HCT116 (cell line): ENCODE data around the gene MAPK8IP3. TPM values are rescaled to one million over a fixed set of nuclear protein-coding genes. Genes with fewer than 3 reads are reported as not detected.

Source experiments
- ATAC-seq: fragments of 200-7000 bp; cut with Tn5 transposase; 2 replicates; pipeline ENCODE4 v1.9.1; 2020; ENCODE audit warnings: mild to moderate bottlenecking, moderate library complexity
- BruUV-seq: library from RNA; stranded (reverse); fragments of 400-500 nt; replicated peaks from 2 replicates; lab custom pipeline; 2021; lab: Mats Ljungman, UMichigan
- CTCF ChIA-PET: fragments of 300-600 bp; sonication (Branson Sonifier 250); formaldehyde crosslinking; loops from one replicate; lab custom pipeline; 2021; ENCODE audit warnings: antibody characterized with exemption; lab: Charles Lee
- POLR2A ChIA-PET: fragments of 300-600, 350-600 bp; sonication (Branson Sonifier 250); formaldehyde crosslinking; loops from one replicate; lab custom pipeline; 2021; ENCODE audit warnings: antibody characterized with exemption; lab: Charles Lee
- RAD21 ChIA-PET, 2 experiments: fragments of 300-600 bp; sonication (Branson Sonifier 250); formaldehyde crosslinking; loops; one replicate each; lab custom pipeline; 2023; ENCODE audit warnings: low total read pairs in 2 of 2; ENCODE audit not compliant: uncharacterized antibody in 2 of 2, unreplicated experiment in 2 of 2, low non-redundant PET in 1 of 2; lab: Charles Lee
- DNase-seq: peaks from one replicate; pipeline ENCODE4 v3.0.0-alpha.2; 2010; ENCODE audit warnings: low read depth, low spot score
- H2AFZ ChIP-seq: fragments of 200-600 bp; shearing (Covaris generic), sonication (generic); 2 replicates; pipeline ENCODE4 v1.6.1; 2017; ENCODE audit warnings: low read depth, mixed run types, mixed read lengths, antibody characterized with exemption, low read length; ENCODE audit not compliant: poor library complexity, severe bottlenecking
- H3K27ac ChIP-seq: 2 replicates; pipeline ENCODE4 v1.5.1; 2012; ENCODE audit warnings: low read depth, low read length
- H3K27me3 ChIP-seq: fragments of 200-600 bp; sonication (generic); 2 replicates; pipeline ENCODE4 v1.6.1; 2016; ENCODE audit warnings: mixed run types, low read length, mixed read lengths; ENCODE audit not compliant: insufficient read depth
- H3K36me3 ChIP-seq, 2 experiments: fragments of 200-500 bp in 1 of 2; fragments of 200-600 bp in 1 of 2; sonication (Bioruptor generic) in 1 of 2; sonication (generic) in 1 of 2; 2 replicates each; pipeline versions ENCODE4 v1.5.1 to v1.6.1; 2014 to 2016; ENCODE audit warnings: low read length in 2 of 2, inconsistent platforms in 1 of 2, mixed read lengths in 1 of 2, mixed run types in 1 of 2; ENCODE audit not compliant: insufficient read depth in 2 of 2, control insufficient read depth in 1 of 2
- H3K4me1 ChIP-seq, 2 experiments: fragments of 200-600 bp in 1 of 2; sonication (generic) in 1 of 2; 2 replicates each; pipeline versions ENCODE4 v1.5.1 to v1.6.1; 2012 to 2017; ENCODE audit warnings: low read length in 2 of 2, inconsistent platforms in 1 of 2, mild to moderate bottlenecking in 1 of 2, mixed read lengths in 1 of 2, mixed run types in 1 of 2, moderate library complexity in 1 of 2; ENCODE audit not compliant: insufficient read depth in 2 of 2, control insufficient read depth in 1 of 2
- H3K4me2 ChIP-seq: fragments of 200-600 bp; sonication (generic); 2 replicates; pipeline ENCODE4 v1.6.1; 2017; ENCODE audit warnings: mixed run types, low read length, mixed read lengths
- H3K4me3 ChIP-seq, 2 experiments: fragments of 200-600 bp in 1 of 2; sonication (generic) in 1 of 2; replicated peaks in 1 of 2; 2 replicates each; pipeline ENCODE4 v1.5.1; 2011 to 2016; ENCODE audit warnings: low read length in 2 of 2, control low read depth in 1 of 2, low read depth in 1 of 2, mild to moderate bottlenecking in 1 of 2, mixed read lengths in 1 of 2, mixed run types in 1 of 2
- H3K79me2 ChIP-seq: fragments of 200-600 bp; sonication (generic); 2 replicates; pipeline ENCODE4 v1.6.1; 2017; ENCODE audit warnings: mild to moderate bottlenecking, mixed run types, low read length, moderate library complexity, mixed read lengths; ENCODE audit not compliant: insufficient read depth
- H3K9ac ChIP-seq: fragments of 200-600 bp; sonication (generic); 2 replicates; pipeline ENCODE4 v1.6.1; 2016; ENCODE audit warnings: low read length, mixed read lengths
- H3K9me2 ChIP-seq: fragments of 200-600 bp; sonication (generic), shearing (Covaris generic); 2 replicates; pipeline ENCODE4 v1.6.1; 2017; ENCODE audit warnings: mixed run types, mild to moderate bottlenecking, moderate library complexity; ENCODE audit not compliant: insufficient read depth
- H3K9me3 ChIP-seq, 2 experiments: fragments of 200-500 bp in 1 of 2; fragments of 200-600 bp in 1 of 2; sonication (Bioruptor generic) in 1 of 2; sonication (generic) in 1 of 2; 2 replicates each; pipeline ENCODE4 v1.6.1; 2014 to 2017; ENCODE audit warnings: low read length in 2 of 2, mixed read lengths in 2 of 2, inconsistent platforms in 1 of 2, low read depth in 1 of 2, mild to moderate bottlenecking in 1 of 2, mixed run types in 1 of 2, moderate library complexity in 1 of 2; ENCODE audit not compliant: control insufficient read depth in 1 of 2, insufficient read depth in 1 of 2
- H4K20me1 ChIP-seq: fragments of 200-600 bp; sonication (generic), shearing (Covaris generic); 2 replicates; pipeline ENCODE4 v1.6.1; 2017; ENCODE audit warnings: mixed run types, mild to moderate bottlenecking, moderate library complexity; ENCODE audit not compliant: insufficient read depth
- ATF3 ChIP-seq: IDR thresholded peaks from 2 replicates; pipeline ENCODE4 v1.6.1; 2012
- CBX3 ChIP-seq: IDR thresholded peaks from 2 replicates; pipeline ENCODE4 v1.6.1; 2012; ENCODE audit warnings: low read depth
- CTCF ChIP-seq, 3 experiments: fragments of 200-600 bp in 1 of 3; sonication (generic) in 1 of 3; IDR thresholded peaks in 2 of 3; conservative IDR thresholded peaks in 1 of 3; 2 replicates each; pipeline ENCODE4 v1.5.1; 2012 to 2017; ENCODE audit warnings: low read depth in 2 of 3, low read length in 2 of 3, antibody characterized with exemption in 1 of 3, borderline replicate concordance in 1 of 3, control low read depth in 1 of 3, mild to moderate bottlenecking in 1 of 3, mixed read lengths in 1 of 3, mixed run types in 1 of 3, moderate library complexity in 1 of 3; ENCODE audit not compliant: insufficient read depth in 1 of 3
- EGR1 ChIP-seq: IDR thresholded peaks from 2 replicates; pipeline ENCODE4 v1.6.1; 2012; ENCODE audit warnings: low read depth
- EZH2 ChIP-seq: fragments of 200-600 bp; sonication (generic); IDR thresholded peaks from 2 replicates; pipeline ENCODE4 v1.6.1; 2017; ENCODE audit warnings: antibody characterized with exemption, mixed run types
- FOSL1 ChIP-seq: IDR thresholded peaks from 2 replicates; pipeline ENCODE4 v1.6.1; 2012; ENCODE audit warnings: low read depth
- POLR2A ChIP-seq: IDR thresholded peaks from 2 replicates; pipeline ENCODE4 v1.7.0; 2011; ENCODE audit warnings: borderline replicate concordance; ENCODE audit not compliant: insufficient read depth, insufficient read length; ENCODE audit errors: extremely low read depth
- RAD21 ChIP-seq: IDR thresholded peaks from 2 replicates; pipeline ENCODE4 v1.6.1; 2012; ENCODE audit warnings: low read depth, mild to moderate bottlenecking
- SIN3A ChIP-seq: IDR thresholded peaks from 2 replicates; pipeline ENCODE4 v1.6.1; 2012; ENCODE audit warnings: low read depth
- YY1 ChIP-seq: IDR thresholded peaks from 2 replicates; pipeline ENCODE4 v1.6.1; 2011; ENCODE audit warnings: low read length, low read depth, moderate library complexity, mild to moderate bottlenecking; ENCODE audit not compliant: insufficient replicate concordance; ENCODE audit errors: extremely low read depth
- ZNF274 ChIP-seq: fragments of 200-500 bp; sonication (Bioruptor generic); IDR thresholded peaks from 2 replicates; pipeline ENCODE4 v1.6.1; 2014; ENCODE audit warnings: mild to moderate bottlenecking, low read depth, low read length, inconsistent platforms
- intact Hi-C: fragments of 100-400 bp; cut with micrococcal nuclease; formaldehyde crosslinking; loops from 2 replicates; pipeline ENCODE4 v1.10.0; 2022
- total RNA-seq: library from RNA; stranded (reverse); gene quantifications from one replicate; pipeline ENCODE4 v1.2.1, GENCODE V29; 2021; ENCODE audit not compliant: unreplicated experiment

MAPK8IP3 gene
- total RNA-seq, 1 experiment from 2014 or later = 75.3 TPM

DNA sequence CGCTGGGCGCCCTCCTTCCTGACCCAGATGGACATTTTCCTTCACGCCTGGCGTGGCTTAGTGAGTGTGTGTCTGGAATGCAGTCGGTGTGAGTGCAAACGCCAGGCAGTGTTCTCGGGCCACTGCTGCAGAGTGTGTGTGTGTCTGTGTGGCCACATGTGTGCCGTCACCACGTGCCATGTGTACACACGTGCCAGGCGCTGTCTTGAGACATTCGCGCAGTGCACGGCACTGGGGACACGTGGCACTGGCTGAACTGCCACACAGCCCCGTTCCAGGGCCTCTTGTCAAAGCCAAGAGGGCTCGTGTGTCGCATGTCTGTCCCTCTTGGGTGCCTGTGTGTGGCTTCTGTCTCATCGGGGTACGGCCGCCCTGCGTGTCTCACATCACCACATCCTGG, 28.8 kb downstream of the MAPK8IP3 start (continued):
- TF ChIP-seq EGR1 = no peak
- TF ChIP-seq POLR2A = no peak
- no peak for TF ChIP-seq FOSL1

DNA sequence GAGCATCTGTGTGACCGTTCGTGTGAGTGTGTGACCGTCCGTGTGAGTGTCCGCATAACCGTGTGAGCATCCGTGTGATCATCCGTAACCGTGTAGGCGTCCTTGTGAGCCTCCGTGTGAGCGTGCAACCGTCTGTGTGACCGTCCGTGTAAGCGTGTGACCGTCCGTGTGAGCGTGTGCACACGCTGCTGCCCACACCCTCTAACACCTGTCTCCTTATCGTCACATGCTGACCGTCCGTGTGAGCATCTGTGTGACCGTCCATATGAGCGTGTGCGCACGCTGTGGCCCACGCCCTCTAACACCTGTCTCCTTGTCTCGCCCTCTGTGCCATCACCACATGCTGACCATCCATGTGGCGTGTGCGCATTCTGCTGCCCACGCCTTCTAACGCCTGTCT, 34.2 kb downstream of the MAPK8IP3 start:
- ChIA-PET POLR2A (no interaction called here), RAD21 (no interaction called here), CTCF (no interaction called here)
- TF ChIP-seq ATF3 (no peak), CBX3 (no peak), SIN3A (no peak), EZH2 (no peak), YY1 (no peak), CTCF (IDR thresholded peaks at IDR 0.05 in 2 of 3, conservative IDR thresholded peaks at IDR 0.05 in 1 of 3; ENCODE audit: borderline replicate concordance in 1 of 3, insufficient read depth in 1 of 3, low read depth in 2 of 3, low read length in 2 of 3) (no peak), EGR1 (no peak), RAD21 (no peak), ZNF274 (no peak)
- no peaks in the 10 kb centered on the region for H3K4me1 ChIP-seq
- no peak overlapping the region for H3K9ac ChIP-seq
- ATAC-seq = no peak
- peaks cover 0 to 12% of the 10 kb centered on the region in 2 experiments; a peak in 2 of 4 replicates for H3K9me3 ChIP-seq
- H3K9me2 ChIP-seq = no peaks in the 10 kb centered on the region
- no peaks in the 10 kb centered on the region for H3K36me3 ChIP-seq
- intact Hi-C loops = no loop called here
- BruUV-seq = no TSS peak
- no peak overlapping the region for H3K4me3 ChIP-seq
- H3K4me2 ChIP-seq = no peak overlapping the region
- no peak overlapping the region for H2AFZ ChIP-seq
- no peak for DNase-seq
- no peaks in the 10 kb centered on the region for H4K20me1 ChIP-seq
- H3K27me3 ChIP-seq = no peaks in the 10 kb centered on the region
- H3K79me2 ChIP-seq = no peaks in the 10 kb centered on the region
- H3K27ac ChIP-seq = no peak overlapping the region; the same call in 1 of the 2 replicates
